Omental fat pad (tissue), 4 donors: Measurements from ENCODE around the gene MACROD2. TPM values are rescaled to one million over a fixed set of nuclear protein-coding genes. Genes with fewer than 3 reads are reported as not detected.

Source experiments
- ATAC-seq: fragments of 150-250 bp; one replicate; pipeline ENCODE4 v1.9.1; 2016; ENCODE audit warnings: mild to moderate bottlenecking, moderate library complexity; ENCODE audit not compliant: low FRiP score
- DNase-seq: peaks from one replicate; pipeline ENCODE4 v3.0.0-alpha.2; 2019; ENCODE audit warnings: low spot score
- CTCF ChIP-seq, 3 donors: fragments of 450-650 bp; IDR thresholded peaks; one replicate each; pipeline ENCODE4 v1.5.1; 2016 to 2017; ENCODE audit warnings: antibody characterized with exemption in 3 of 3, mild to moderate bottlenecking in 3 of 3, moderate library complexity in 2 of 3
- total RNA-seq, 4 donors: library from RNA; depleted of rRNA; stranded (reverse); fragments of >200 nt; gene quantifications; one replicate each; pipeline ENCODE4 v1.1.0, GENCODE V29; 2016

MACROD2 gene
- total RNA-seq, 4 donors from 2014 or later = 6.8 to 54.1 (median 7.4) TPM

- no peak for TF ChIP-seq CTCF (IDR thresholded peaks at IDR 0.05)
- DNase-seq (no peak), ATAC-seq (no peak)
Measured at GRCh38 chr20:14782731-14783130, 787.4 kb downstream of the MACROD2 start.

- no peak for TF ChIP-seq CTCF (IDR thresholded peaks at IDR 0.05)
- DNase-seq (no peak), ATAC-seq (no peak)
Measured at GRCh38 chr20:14783766-14784165, 788.5 kb downstream of the MACROD2 start.

- TF ChIP-seq CTCF (IDR thresholded peaks at IDR 0.05) = no peak
- no peak for ATAC-seq
- DNase-seq = no peak
Measured at GRCh38 chr20:14785065-14785743, 789.9 kb downstream of the MACROD2 start.

GRCh38 chr20:14790190-14790589 is 794.9 kb downstream of the MACROD2 start:
- ATAC-seq (no peak), DNase-seq (no peak)
- no peak for TF ChIP-seq CTCF (IDR thresholded peaks at IDR 0.05)

GRCh38 chr20:14790771-14791620 is 795.7 kb downstream of the MACROD2 start:
- DNase-seq = no peak
- no peak for ATAC-seq
- TF ChIP-seq CTCF (IDR thresholded peaks at IDR 0.05) = no peak

GRCh38 chr20:14792915-14793314 is 797.6 kb downstream of the MACROD2 start:
- no peak for TF ChIP-seq CTCF (IDR thresholded peaks at IDR 0.05)
- ATAC-seq = no peak
- DNase-seq = no peak
